Parathyroid adenoma (tissue), 2 donors: ENCODE measurements around the gene ZNF487.
"Not testable (repeated sequence)": the region's sequence is repeated elsewhere in the genome, so short reads cannot be mapped to it uniquely, and the experiment has no call there.

Experiments used
- H2AFZ ChIP-seq: fragments of 300-600 bp; sonication (generic); one replicate; pipeline ENCODE4 v1.7.0; 2017; ENCODE audit warnings: antibody characterized with exemption, mild to moderate bottlenecking
- H3K27ac ChIP-seq: fragments of 300-600 bp; sonication (generic); one replicate; pipeline ENCODE4 v1.7.0; 2017
- H3K27me3 ChIP-seq: fragments of 300-600 bp; sonication (generic); one replicate; pipeline ENCODE4 v1.7.0; 2017; ENCODE audit warnings: low read length; ENCODE audit not compliant: control insufficient read depth, insufficient read depth
- H3K36me3 ChIP-seq: fragments of 300-600 bp; sonication (generic); one replicate; pipeline ENCODE4 v1.7.0; 2017; ENCODE audit warnings: low read length; ENCODE audit not compliant: control insufficient read depth, insufficient read depth
- H3K4me1 ChIP-seq: fragments of 300-600 bp; sonication (generic); one replicate; pipeline ENCODE4 v1.7.0; 2017; ENCODE audit warnings: control low read depth
- H3K4me2 ChIP-seq: fragments of 300-600 bp; sonication (generic); one replicate; pipeline ENCODE4 v1.7.0; 2017; ENCODE audit warnings: low read length
- H3K4me3 ChIP-seq: fragments of 300-600 bp; sonication (generic); one replicate; pipeline ENCODE4 v1.7.0; 2017; ENCODE audit warnings: low read depth, low read length
- H3K79me2 ChIP-seq: fragments of 300-600 bp; sonication (generic); one replicate; pipeline ENCODE4 v1.7.0; 2017; ENCODE audit warnings: control low read depth
- H3K9ac ChIP-seq: fragments of 300-600 bp; sonication (generic); one replicate; pipeline ENCODE4 v1.7.0; 2017; ENCODE audit warnings: mild to moderate bottlenecking
- H3K9me3 ChIP-seq: fragments of 300-600 bp; sonication (generic); one replicate; pipeline ENCODE4 v1.7.0; 2017; ENCODE audit warnings: low read length; ENCODE audit not compliant: control insufficient read depth
- CTCF ChIP-seq: fragments of 300-600 bp; sonication (generic); IDR thresholded peaks from one replicate; pipeline ENCODE4 v1.7.0; 2017; ENCODE audit warnings: antibody characterized with exemption, mild to moderate bottlenecking
- donor health status: primary hyperparathyroidism.

The ZNF487 gene

GRCh38 chr10:43420369-43421200, 16.3 kb upstream of the ZNF487 start:
- H3K79me2 ChIP-seq, result no peaks in the 10 kb centered on the region
- H3K9me3 ChIP-seq, result no peaks in the 10 kb centered on the region
- TF ChIP-seq CTCF, result no peak

GRCh38 chr10:43421201-43421507, 15.8 kb upstream of the ZNF487 start:
- Histone ChIP-seq H3K27ac (peak overlapping the region; percentile 99), H3K4me1 (no peaks in the 10 kb centered on the region), H3K4me3 (peak overlapping the region; percentile 69), H3K79me2 (peaks cover 4% of the 10 kb centered on the region), H3K9me3 (no peaks in the 10 kb centered on the region), H3K36me3 (no peaks in the 10 kb centered on the region), H3K4me2 (peak overlapping the region; percentile 96), H3K27me3 (no peaks in the 10 kb centered on the region), H3K9ac (no peak overlapping the region), H2AFZ (peak overlapping the region; percentile 100)
- no peak for TF ChIP-seq CTCF

More at GRCh38 chr10:43420369-43421200, 16.3 kb upstream of the ZNF487 start:
- H3K4me2 ChIP-seq, result peak overlapping the region; percentile 96
- H3K36me3 ChIP-seq, result no peaks in the 10 kb centered on the region
- no peaks in the 10 kb centered on the region for H3K4me1 ChIP-seq
- peak overlapping the region; percentile 64 for H3K9ac ChIP-seq
- peak overlapping the region; percentile 100 for H2AFZ ChIP-seq
- H3K4me3 ChIP-seq, result peak overlapping the region; percentile 69
- peak overlapping the region; percentile 99 for H3K27ac ChIP-seq
- no peaks in the 10 kb centered on the region for H3K27me3 ChIP-seq

- Histone ChIP-seq H2AFZ (peak overlapping the region; percentile 100), H3K4me3 (no peak overlapping the region), H3K9ac (no peak overlapping the region), H3K36me3 (no peaks in the 10 kb centered on the region), H3K9me3 (no peaks in the 10 kb centered on the region), H3K4me1 (no peaks in the 10 kb centered on the region), H3K4me2 (no peak overlapping the region), H3K27ac (peak overlapping the region; percentile 99), H3K27me3 (no peaks in the 10 kb centered on the region), H3K79me2 (peaks cover 6% of the 10 kb centered on the region)
- no peak for TF ChIP-seq CTCF
Observed at GRCh38 chr10:43421519-43421918, 15.4 kb upstream of the ZNF487 start.

GRCh38 chr10:43421944-43422343, 15.0 kb upstream of the ZNF487 start:
- H3K27me3 ChIP-seq, H3K9ac ChIP-seq, H3K79me2 ChIP-seq, H3K9me3 ChIP-seq, H2AFZ ChIP-seq, H3K4me3 ChIP-seq, H3K27ac ChIP-seq, H3K4me2 ChIP-seq, H3K36me3 ChIP-seq, H3K4me1 ChIP-seq: not testable (repeated sequence)

GRCh38 chr10:43424416-43424815, 12.5 kb upstream of the ZNF487 start:
- no peak for TF ChIP-seq CTCF
- peaks cover 6% of the 10 kb centered on the region for H3K79me2 ChIP-seq
- H3K4me3 ChIP-seq, result no peak overlapping the region
- H3K9ac ChIP-seq, result no peak overlapping the region
- H3K9me3 ChIP-seq, result no peaks in the 10 kb centered on the region
- H3K36me3 ChIP-seq, result no peaks in the 10 kb centered on the region
- no peak overlapping the region for H3K27ac ChIP-seq
- H3K4me2 ChIP-seq, result no peak overlapping the region
- no peaks in the 10 kb centered on the region for H3K4me1 ChIP-seq
- H2AFZ ChIP-seq, result no peak overlapping the region
- no peaks in the 10 kb centered on the region for H3K27me3 ChIP-seq

- H3K27ac ChIP-seq, H3K9me3 ChIP-seq, H3K4me2 ChIP-seq, H3K27me3 ChIP-seq, H3K36me3 ChIP-seq, H2AFZ ChIP-seq, H3K79me2 ChIP-seq, H3K9ac ChIP-seq, H3K4me1 ChIP-seq, H3K4me3 ChIP-seq: not testable (repeated sequence)
Observed at GRCh38 chr10:43426476-43426875, 10.4 kb upstream of the ZNF487 start.
